GM12874 (cell line): Measurements from ENCODE around the gene RPTOR.

Experiments used
- TF ChIP-seq, protein P1 (sequence below): IDR thresholded peaks from 2 replicates; pipeline ENCODE4 v1.5.1; 2011; ENCODE audit warnings: low read depth, mild to moderate bottlenecking, control low read depth, low read length, moderate library complexity; ENCODE audit not compliant: insufficient read depth

RPTOR gene

DNA sequence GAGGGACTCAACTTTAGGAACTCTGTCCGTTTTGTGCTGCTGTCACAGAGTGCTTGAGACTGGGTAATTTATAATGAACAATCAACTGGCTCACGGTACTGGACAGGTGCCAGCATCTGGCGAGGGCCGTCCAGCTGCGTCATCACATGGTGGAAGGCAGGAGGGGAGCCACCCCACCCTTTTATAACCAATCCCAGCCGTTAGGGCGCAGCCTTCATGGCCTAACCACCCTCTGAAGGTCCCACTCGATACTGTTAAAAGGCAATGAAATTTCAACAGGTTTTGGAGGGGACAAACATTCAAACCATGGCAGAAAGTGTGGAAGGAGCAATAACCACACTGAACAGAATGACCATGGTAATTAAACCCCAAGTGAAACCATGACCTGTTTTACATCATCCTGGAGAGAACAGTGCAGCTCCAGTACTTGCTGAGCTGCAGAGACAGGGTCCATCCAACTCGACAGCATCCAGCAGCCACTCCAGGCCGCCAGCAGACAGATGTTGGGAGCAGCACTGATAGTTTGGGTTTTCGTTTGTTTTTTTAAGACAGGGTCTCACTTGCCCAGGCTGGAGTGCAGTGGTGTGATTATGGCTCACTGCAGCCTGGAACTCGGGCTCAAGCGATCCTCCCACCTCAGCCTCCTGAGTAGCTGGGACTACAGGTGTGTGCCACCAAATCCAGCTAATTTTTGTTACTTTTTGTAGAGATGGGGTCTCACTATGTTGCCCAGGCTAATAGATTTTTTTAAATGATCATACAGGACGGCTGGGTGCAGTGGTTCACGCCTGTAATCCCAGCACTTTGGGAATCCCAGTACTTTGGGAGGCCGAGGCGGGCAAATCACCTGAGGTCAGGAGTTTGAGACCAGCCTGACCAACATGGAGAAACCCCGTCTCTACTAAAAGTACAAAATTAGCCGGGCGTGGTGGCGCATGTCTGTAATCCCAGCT is 458.0 kb downstream of the RPTOR start:
- TF ChIP-seq, protein P1, sequence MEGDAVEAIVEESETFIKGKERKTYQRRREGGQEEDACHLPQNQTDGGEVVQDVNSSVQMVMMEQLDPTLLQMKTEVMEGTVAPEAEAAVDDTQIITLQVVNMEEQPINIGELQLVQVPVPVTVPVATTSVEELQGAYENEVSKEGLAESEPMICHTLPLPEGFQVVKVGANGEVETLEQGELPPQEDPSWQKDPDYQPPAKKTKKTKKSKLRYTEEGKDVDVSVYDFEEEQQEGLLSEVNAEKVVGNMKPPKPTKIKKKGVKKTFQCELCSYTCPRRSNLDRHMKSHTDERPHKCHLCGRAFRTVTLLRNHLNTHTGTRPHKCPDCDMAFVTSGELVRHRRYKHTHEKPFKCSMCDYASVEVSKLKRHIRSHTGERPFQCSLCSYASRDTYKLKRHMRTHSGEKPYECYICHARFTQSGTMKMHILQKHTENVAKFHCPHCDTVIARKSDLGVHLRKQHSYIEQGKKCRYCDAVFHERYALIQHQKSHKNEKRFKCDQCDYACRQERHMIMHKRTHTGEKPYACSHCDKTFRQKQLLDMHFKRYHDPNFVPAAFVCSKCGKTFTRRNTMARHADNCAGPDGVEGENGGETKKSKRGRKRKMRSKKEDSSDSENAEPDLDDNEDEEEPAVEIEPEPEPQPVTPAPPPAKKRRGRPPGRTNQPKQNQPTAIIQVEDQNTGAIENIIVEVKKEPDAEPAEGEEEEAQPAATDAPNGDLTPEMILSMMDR, result no peak

DNA sequence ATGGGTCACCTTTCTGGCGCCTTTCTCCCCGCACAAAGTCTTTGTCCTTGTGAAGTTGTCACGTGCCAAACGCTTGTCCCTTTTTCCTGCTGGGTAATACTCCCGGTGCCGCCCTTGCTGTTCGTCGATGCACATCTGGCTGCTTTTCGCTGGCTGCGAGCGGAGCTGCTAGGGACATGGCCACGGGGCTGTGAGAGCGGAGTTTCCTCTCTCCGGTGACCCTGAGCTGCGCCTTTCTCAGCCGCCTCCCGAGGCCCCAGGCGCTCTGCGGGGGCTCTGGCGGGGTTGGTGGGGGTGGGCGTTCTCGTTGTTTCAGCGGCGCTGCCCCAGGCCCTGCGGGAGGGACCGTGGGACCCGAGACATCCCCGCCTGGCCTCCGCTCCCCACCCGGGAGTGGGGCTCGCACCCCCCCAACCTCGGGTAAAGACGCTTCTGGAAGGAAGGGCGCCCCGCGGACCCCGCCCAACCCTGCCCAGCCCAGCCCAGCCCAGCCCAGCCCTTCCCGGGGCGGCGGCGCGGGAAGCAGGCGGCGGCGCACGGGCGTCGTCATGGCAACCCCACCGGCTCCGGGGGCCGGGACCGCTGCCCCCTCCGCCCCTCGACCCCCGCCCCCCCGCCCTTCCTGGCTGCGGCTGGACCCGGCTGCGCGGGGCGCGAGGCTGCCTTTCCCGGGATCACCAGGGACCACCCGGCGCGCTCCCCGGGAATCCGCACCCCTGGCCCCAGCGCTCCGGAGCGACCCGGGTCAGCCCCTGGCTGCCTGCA is 459.3 kb downstream of the RPTOR start:
- TF ChIP-seq, protein P1, result no peak

DNA sequence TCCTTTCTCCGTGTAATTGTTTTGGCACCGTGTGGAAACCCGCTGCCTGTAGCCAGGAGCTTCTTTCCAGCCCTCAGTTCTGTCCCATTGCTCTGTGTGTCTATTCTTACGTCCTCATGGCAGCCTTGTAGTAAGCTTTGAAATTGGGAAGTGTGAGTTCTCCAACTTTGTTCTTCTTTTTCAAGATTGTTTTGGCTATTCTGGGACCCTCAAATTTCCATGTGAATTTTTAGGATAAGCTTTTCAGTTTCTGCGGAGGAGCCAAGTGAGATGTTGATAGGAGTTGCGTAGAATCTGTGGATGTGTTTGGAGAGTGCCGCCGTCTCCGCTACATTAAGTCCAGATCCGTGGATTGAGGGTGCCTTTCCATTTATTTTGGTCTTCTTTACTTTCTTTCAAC is 462.3 kb downstream of the RPTOR start:
- TF ChIP-seq, protein P1, result no peak

DNA sequence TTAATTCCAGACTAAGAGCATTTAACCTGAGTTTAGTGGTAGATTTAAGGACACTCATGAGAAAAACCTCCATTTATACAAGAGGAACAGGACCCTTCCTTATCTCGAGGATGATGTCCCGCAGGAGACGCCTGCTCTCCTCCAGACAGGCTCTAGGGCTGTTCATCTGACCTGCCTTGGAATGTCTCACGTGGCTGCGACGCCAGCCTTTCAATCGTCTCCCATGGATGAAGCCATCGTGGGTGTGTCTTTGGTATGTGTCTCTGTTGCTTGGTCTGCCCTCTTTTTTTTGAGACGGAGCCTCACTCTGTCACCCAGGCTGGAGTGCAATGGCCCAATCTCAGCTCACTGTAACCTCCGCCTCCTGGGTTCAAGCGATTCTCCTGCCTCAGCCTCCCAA is 463.5 kb downstream of the RPTOR start:
- TF ChIP-seq, protein P1, result no peak

DNA sequence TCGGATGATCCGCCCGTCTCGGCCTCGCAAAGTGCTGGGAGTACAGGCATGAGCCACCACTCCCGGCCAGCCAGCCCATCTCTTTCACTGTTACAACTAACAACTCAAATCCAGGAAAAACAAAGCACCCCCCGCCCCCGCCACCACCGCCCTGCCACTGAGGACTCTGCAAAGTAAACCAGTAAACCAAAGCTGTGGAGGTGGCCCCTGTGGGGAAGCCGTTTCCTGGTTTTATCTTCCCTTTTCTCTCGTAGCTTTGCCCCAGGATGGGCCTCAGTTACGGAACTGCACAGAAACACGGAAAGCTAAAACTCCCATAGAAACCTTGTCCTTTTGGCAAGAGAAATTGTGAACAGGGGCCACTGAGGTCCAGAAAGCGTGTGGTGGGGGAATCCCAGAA is 464.5 kb downstream of the RPTOR start:
- TF ChIP-seq, protein P1, result no peak

DNA sequence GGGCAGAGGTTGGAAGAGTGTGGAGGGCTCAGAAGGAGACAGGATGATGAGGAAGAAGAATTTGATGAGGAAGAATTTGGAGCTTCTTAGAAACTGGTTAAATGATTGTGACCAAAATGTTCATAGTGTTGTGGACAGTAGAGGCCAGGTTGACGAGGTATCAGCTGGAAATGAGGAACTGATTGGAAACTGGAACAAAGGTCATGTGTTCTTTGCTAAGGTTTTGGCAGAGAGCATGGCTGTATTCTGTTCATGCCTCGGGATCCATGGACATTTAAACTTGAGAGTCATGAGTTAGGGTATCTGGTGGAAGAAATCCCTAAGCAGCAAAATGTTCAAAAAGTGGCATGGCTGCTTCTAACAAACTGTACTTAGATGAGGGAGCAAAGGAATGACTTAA is 466.3 kb downstream of the RPTOR start:
- TF ChIP-seq, protein P1, result no peak

DNA sequence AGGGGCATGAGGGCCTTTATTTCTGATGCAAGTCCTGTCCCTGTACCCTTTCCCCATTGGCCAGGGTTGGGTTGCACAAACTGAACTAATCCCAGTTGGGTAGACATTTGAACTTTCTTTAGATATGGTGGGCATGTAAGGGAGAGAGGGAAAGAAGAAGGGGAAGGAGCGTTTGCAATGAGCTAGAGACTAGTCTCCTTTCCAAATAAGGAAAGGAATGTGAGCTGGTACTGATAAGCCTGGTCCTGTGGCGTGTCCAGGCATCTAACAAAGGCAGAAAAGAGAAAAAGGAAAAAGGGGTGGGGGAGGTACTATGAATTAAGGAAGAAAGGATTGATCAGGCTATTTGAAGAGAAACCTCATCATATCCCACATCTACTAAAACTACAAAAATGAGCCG is 467.3 kb downstream of the RPTOR start:
- TF ChIP-seq, protein P1, result no peak
